Prostate gland (tissue), 2 donors: Measurements from ENCODE around the gene RGS3.

Experiments used
- CTCF ChIP-seq, 4 experiments: fragments of 200-600 bp in 2 of 4; fragments of 450-650 bp in 2 of 4; sonication (generic) in 2 of 4; IDR thresholded peaks; 1 replicate in 3 of 4; 2 replicates in 1 of 4; pipeline ENCODE4 v1.5.1; 2016 to 2019; ENCODE audit warnings: antibody characterized with exemption in 4 of 4, mild to moderate bottlenecking in 2 of 4, moderate library complexity in 2 of 4
- POLR2A ChIP-seq: fragments of 450-650 bp; IDR thresholded peaks from one replicate; pipeline ENCODE4 v1.6.1; 2016; ENCODE audit warnings: antibody characterized with exemption, mild to moderate bottlenecking
- POLR2AphosphoS5 ChIP-seq: sonication (generic); formaldehyde crosslinking; IDR thresholded peaks from one replicate; pipeline ENCODE4 v1.6.1; 2017; ENCODE audit warnings: antibody characterized with exemption

DNA sequence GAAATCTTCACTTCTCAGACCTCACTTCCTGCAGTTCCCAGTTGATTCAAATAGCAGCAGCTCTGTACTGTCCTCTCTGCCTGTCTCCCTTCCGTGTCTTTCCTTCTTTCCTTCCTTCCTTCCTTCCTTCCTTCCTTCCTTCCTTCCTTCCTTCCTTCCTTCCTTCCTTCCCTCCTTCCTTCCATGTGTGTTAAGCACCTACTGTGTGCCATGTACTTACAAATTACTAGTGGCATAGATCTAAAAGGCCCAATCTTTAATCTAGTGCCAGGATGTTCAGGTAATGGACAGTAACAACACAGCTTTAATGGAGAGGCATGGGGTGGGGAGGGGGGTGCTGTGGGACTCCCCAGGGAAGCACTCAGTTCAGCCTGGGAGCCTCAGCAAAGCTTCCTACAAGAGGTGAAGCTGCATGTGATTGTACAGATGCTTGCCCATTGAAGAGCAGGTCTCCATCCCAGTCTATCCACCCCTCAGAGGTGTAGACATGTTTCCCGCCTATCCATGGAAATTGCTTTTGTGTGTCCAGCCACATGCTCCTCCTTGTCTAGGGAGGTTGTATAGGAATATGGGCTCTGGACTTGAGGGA, 106.0 kb downstream of the RGS3 start:
- no peak for TF ChIP-seq POLR2A
- TF ChIP-seq CTCF (IDR thresholded peaks at IDR 0.05): no peak
- no peak for TF ChIP-seq POLR2AphosphoS5
